Gastroesophageal sphincter (tissue), 4 donors: ENCODE results near the gene TNFAIP3. TPM values are rescaled to one million over a fixed set of nuclear protein-coding genes. Genes with fewer than 3 reads are reported as not detected.

Experiments used
- ATAC-seq: fragments of 150-250 bp; one replicate; pipeline ENCODE4 v1.9.1; 2016; ENCODE audit warnings: mild to moderate bottlenecking, moderate library complexity
- H3K27ac ChIP-seq, 4 donors: fragments of 200-600 bp; sonication (generic) in 3 of 4; 1 replicate in 3 of 4; 2 replicates in 1 of 4; pipeline ENCODE4 v1.5.1; 2016 to 2019
- H3K27me3 ChIP-seq: fragments of 200-600 bp; sonication (generic); one replicate; pipeline ENCODE4 v1.5.1; 2019
- H3K36me3 ChIP-seq, 2 donors: fragments of 200-600 bp; sonication (generic); one replicate each; pipeline ENCODE4 v1.5.1; 2019; ENCODE audit warnings: control low read depth in 1 of 2
- H3K4me1 ChIP-seq, 3 donors: fragments of 200-600 bp; sonication (generic); 1 replicate in 2 of 3; 2 replicates in 1 of 3; pipeline ENCODE4 v1.5.1; 2016 to 2019; ENCODE audit warnings: control low read depth in 2 of 3
- H3K4me3 ChIP-seq, 2 donors: fragments of 200-600 bp; sonication (generic); one replicate each; pipeline ENCODE4 v1.5.1; 2019; ENCODE audit warnings: mild to moderate bottlenecking in 1 of 2, moderate library complexity in 1 of 2
- H3K9me3 ChIP-seq, 3 donors: fragments of 200-600 bp; sonication (generic); one replicate each; pipeline ENCODE4 v1.5.1; 2017 to 2019; ENCODE audit warnings: control low read depth in 2 of 3
- CTCF ChIP-seq, 4 experiments: fragments of 200-600 bp in 2 of 4; fragments of 450-650 bp in 2 of 4; sonication (generic) in 1 of 4; IDR thresholded peaks; one replicate each; pipeline ENCODE4 v1.5.1; 2017 to 2019; ENCODE audit warnings: antibody characterized with exemption in 4 of 4, mild to moderate bottlenecking in 2 of 4, moderate library complexity in 2 of 4
- EP300 ChIP-seq: sonication (generic); formaldehyde crosslinking; IDR thresholded peaks from one replicate; pipeline ENCODE4 v1.6.1; 2017; ENCODE audit warnings: antibody characterized with exemption, mild to moderate bottlenecking
- POLR2A ChIP-seq, 2 donors: fragments of 450-650 bp; IDR thresholded peaks; one replicate each; pipeline ENCODE4 v1.6.1; 2017; ENCODE audit warnings: antibody characterized with exemption in 2 of 2, mild to moderate bottlenecking in 2 of 2, moderate library complexity in 1 of 2
- POLR2AphosphoS5 ChIP-seq: sonication (generic); formaldehyde crosslinking; IDR thresholded peaks from one replicate; pipeline ENCODE4 v1.6.1; 2017; ENCODE audit warnings: antibody characterized with exemption
- WGBS, 2 donors: methylation state at CpG; one replicate each; pipeline ENCODE4 v1.1.5; 2018; ENCODE audit warnings: low coverage in 1 of 2; 5-methylcytosine and 5-hydroxymethylcytosine counted together
- total RNA-seq, 4 donors: library from RNA; depleted of rRNA; stranded (reverse); fragments of >200 nt; gene quantifications; one replicate each; pipeline ENCODE4 v1.1.0, GENCODE V29; 2016

Gene TNFAIP3
- total RNA-seq, 4 donors from 2014 or later: 11.2 to 40.7 (median 18.3) TPM

- no peak for ATAC-seq
- no peaks in the 10 kb centered on the region for H3K36me3 ChIP-seq
- peaks cover 3% of the 10 kb centered on the region for H3K27me3 ChIP-seq
- H3K9me3 ChIP-seq: peaks cover 0 to 5% (median 0%) of the 10 kb centered on the region in 3 donors
- no peak overlapping the region for H3K27ac ChIP-seq
- WGBS, 2 donors: 82 to 88% methylated on average over 4 to 5 of the region's 6 CpGs
- no peak for TF ChIP-seq POLR2A (IDR thresholded peaks at IDR 0.05)
- TF ChIP-seq POLR2AphosphoS5: no peak
- no peak for TF ChIP-seq CTCF (IDR thresholded peaks at IDR 0.05)
- no peak for TF ChIP-seq EP300
- no peaks in the 10 kb centered on the region for H3K4me1 ChIP-seq
- H3K4me3 ChIP-seq: no peak overlapping the region
Measured at GRCh38 chr6:137910843-137911456, 43.9 kb downstream of the TNFAIP3 start.

- Histone ChIP-seq H3K27me3 (peaks cover 3% of the 10 kb centered on the region), H3K27ac (no peak overlapping the region), H3K4me1 (no peaks in the 10 kb centered on the region), H3K36me3 (no peaks in the 10 kb centered on the region), H3K9me3 (peaks cover 0 to 5% (median 0%) of the 10 kb centered on the region in 3 donors), H3K4me3 (no peak overlapping the region)
- no peak for ATAC-seq
- TF ChIP-seq CTCF (IDR thresholded peaks at IDR 0.05) (no peak), POLR2A (IDR thresholded peaks at IDR 0.05) (no peak), POLR2AphosphoS5 (no peak), EP300 (no peak)
- 43 to 57% methylated on average over 3 to 6 of the region's 10 CpGs for WGBS, 2 donors
Measured at GRCh38 chr6:137911675-137912191, 44.7 kb downstream of the TNFAIP3 start.

- no peaks in the 10 kb centered on the region for H3K36me3 ChIP-seq
- no peak overlapping the region for H3K27ac ChIP-seq
- H3K4me1 ChIP-seq: no peaks in the 10 kb centered on the region
- peaks cover 3% of the 10 kb centered on the region for H3K27me3 ChIP-seq
- no peak for ATAC-seq
- H3K9me3 ChIP-seq: peaks cover 0 to 5% (median 0%) of the 10 kb centered on the region in 3 donors
- WGBS, 2 donors: 94 to 98% methylated on average over 2 to 3 of the region's 3 CpGs
- no peak overlapping the region for H3K4me3 ChIP-seq
- TF ChIP-seq CTCF (IDR thresholded peaks at IDR 0.05): no peak
- TF ChIP-seq EP300: no peak
- TF ChIP-seq POLR2A (IDR thresholded peaks at IDR 0.05): no peak
- no peak for TF ChIP-seq POLR2AphosphoS5
Measured at GRCh38 chr6:137912813-137913212, 45.8 kb downstream of the TNFAIP3 start.

- no peak overlapping the region for H3K4me3 ChIP-seq
- H3K4me1 ChIP-seq: no peaks in the 10 kb centered on the region
- ATAC-seq: no peak
- H3K36me3 ChIP-seq: no peaks in the 10 kb centered on the region
- 80 to 94% methylated on average over 3 of the region's 3 CpGs for WGBS, 2 donors
- H3K9me3 ChIP-seq: peaks cover 0 to 5% (median 0%) of the 10 kb centered on the region in 3 donors
- peaks cover 3% of the 10 kb centered on the region for H3K27me3 ChIP-seq
- no peak for TF ChIP-seq CTCF (IDR thresholded peaks at IDR 0.05)
- TF ChIP-seq POLR2A (IDR thresholded peaks at IDR 0.05): no peak
- TF ChIP-seq POLR2AphosphoS5: no peak
- TF ChIP-seq EP300: no peak
- no peak overlapping the region for H3K27ac ChIP-seq
Measured at GRCh38 chr6:137913434-137913833, 46.4 kb downstream of the TNFAIP3 start.

GRCh38 chr6:137913996-137914529 is 47.0 kb downstream of the TNFAIP3 start:
- Histone ChIP-seq H3K27ac (no peak overlapping the region), H3K9me3 (peaks cover 0 to 5% (median 0%) of the 10 kb centered on the region in 3 donors), H3K36me3 (no peaks in the 10 kb centered on the region), H3K27me3 (peaks cover 3% of the 10 kb centered on the region), H3K4me1 (no peaks in the 10 kb centered on the region), H3K4me3 (no peak overlapping the region)
- no peak for ATAC-seq
- TF ChIP-seq POLR2A (IDR thresholded peaks at IDR 0.05) (no peak), POLR2AphosphoS5 (no peak), CTCF (IDR thresholded peaks at IDR 0.05) (no peak), EP300 (no peak)
